ENCODE measurements around the gene ABCC6. TPM values are rescaled to one million over a fixed set of nuclear protein-coding genes. Genes with fewer than 3 reads are reported as not detected.
"Not testable (repeated sequence)": the region's sequence is repeated elsewhere in the genome, so short reads cannot be mapped to it uniquely, and the experiment has no call there.

Gene ABCC6
- polyA plus RNA-seq, 5 donors, result 12.3 to 19.0 (median 15.0) TPM

- DNase-seq, result no peak
Measured at GRCh38 chr16:16116841-16117240, 106.5 kb downstream of the ABCC6 start.

GRCh38 chr16:16113076-16113475 is 110.2 kb downstream of the ABCC6 start:
- no peak for DNase-seq

GRCh38 chr16:16112450-16113053 is 110.7 kb downstream of the ABCC6 start:
- no peak for DNase-seq

- DNase-seq, result no peak
Measured at GRCh38 chr16:16111639-16112038, 111.7 kb downstream of the ABCC6 start.

GRCh38 chr16:16110111-16110490 is 113.2 kb downstream of the ABCC6 start:
- DNase-seq, result no peak

- no peak for DNase-seq
Measured at GRCh38 chr16:16109453-16110110, 113.7 kb downstream of the ABCC6 start.

- DNase-seq, result no peak
Measured at GRCh38 chr16:16108759-16109158, 114.5 kb downstream of the ABCC6 start.

GRCh38 chr16:16107839-16108238 is 115.5 kb downstream of the ABCC6 start:
- no peak for DNase-seq

- DNase-seq, result no peak
Measured at GRCh38 chr16:16106466-16106865, 116.8 kb downstream of the ABCC6 start.

GRCh38 chr16:16105646-16106045 is 117.6 kb downstream of the ABCC6 start:
- no peak for DNase-seq

- DNase-seq, result not testable (repeated sequence)
Measured at GRCh38 chr16:16104804-16105141, 118.5 kb downstream of the ABCC6 start.

GRCh38 chr16:16104132-16104803 is 119.0 kb downstream of the ABCC6 start:
- not testable (repeated sequence) for DNase-seq

GRCh38 chr16:16102738-16103137 is 120.6 kb downstream of the ABCC6 start:
- no peak for DNase-seq

- DNase-seq, result no peak
Measured at GRCh38 chr16:16101585-16101984, 121.7 kb downstream of the ABCC6 start.

GRCh38 chr16:16100631-16101030 is 122.7 kb downstream of the ABCC6 start:
- no peak for DNase-seq

GRCh38 chr16:16099320-16099719 is 124.0 kb downstream of the ABCC6 start:
- DNase-seq, result no peak

Other genes with a start within 250 kb of the ABCC6 start
- 10 to 100 TPM; 16.3 to 70.6 (median 46.0) TPM for gene NOMO3, start 9.0 kb upstream of the ABCC6 start, polyA plus RNA-seq (ENCODE audit: insufficient read depth in 1 of 5, insufficient read length in 5 of 5, low replicate concordance in 1 of 5)
- 10 to 100 TPM; 14.4 to 33.8 (median 27.6) TPM for gene NPIPA7, start 155.6 kb upstream of the ABCC6 start, polyA plus RNA-seq (ENCODE audit: insufficient read depth in 1 of 5, insufficient read length in 5 of 5, low replicate concordance in 1 of 5)